Parathyroid adenoma (tissue), 2 donors: ENCODE results near the gene XKR8.

ENCODE experiments used
- H2AFZ ChIP-seq: fragments of 300-600 bp; sonication (generic); one replicate; pipeline ENCODE4 v1.7.0; 2017; ENCODE audit warnings: antibody characterized with exemption, mild to moderate bottlenecking
- H3K27ac ChIP-seq: fragments of 300-600 bp; sonication (generic); one replicate; pipeline ENCODE4 v1.7.0; 2017
- H3K27me3 ChIP-seq: fragments of 300-600 bp; sonication (generic); one replicate; pipeline ENCODE4 v1.7.0; 2017; ENCODE audit warnings: low read length; ENCODE audit not compliant: control insufficient read depth, insufficient read depth
- H3K36me3 ChIP-seq: fragments of 300-600 bp; sonication (generic); one replicate; pipeline ENCODE4 v1.7.0; 2017; ENCODE audit warnings: low read length; ENCODE audit not compliant: control insufficient read depth, insufficient read depth
- H3K4me1 ChIP-seq: fragments of 300-600 bp; sonication (generic); one replicate; pipeline ENCODE4 v1.7.0; 2017; ENCODE audit warnings: control low read depth
- H3K4me2 ChIP-seq: fragments of 300-600 bp; sonication (generic); one replicate; pipeline ENCODE4 v1.7.0; 2017; ENCODE audit warnings: low read length
- H3K4me3 ChIP-seq: fragments of 300-600 bp; sonication (generic); one replicate; pipeline ENCODE4 v1.7.0; 2017; ENCODE audit warnings: low read depth, low read length
- H3K79me2 ChIP-seq: fragments of 300-600 bp; sonication (generic); one replicate; pipeline ENCODE4 v1.7.0; 2017; ENCODE audit warnings: control low read depth
- H3K9ac ChIP-seq: fragments of 300-600 bp; sonication (generic); one replicate; pipeline ENCODE4 v1.7.0; 2017; ENCODE audit warnings: mild to moderate bottlenecking
- H3K9me3 ChIP-seq: fragments of 300-600 bp; sonication (generic); one replicate; pipeline ENCODE4 v1.7.0; 2017; ENCODE audit warnings: low read length; ENCODE audit not compliant: control insufficient read depth
- TF ChIP-seq, protein P1 (sequence below): fragments of 300-600 bp; sonication (generic); IDR thresholded peaks from one replicate; pipeline ENCODE4 v1.7.0; 2017; ENCODE audit warnings: antibody characterized with exemption, mild to moderate bottlenecking
- donor health status: primary hyperparathyroidism.

Gene XKR8

DNA sequence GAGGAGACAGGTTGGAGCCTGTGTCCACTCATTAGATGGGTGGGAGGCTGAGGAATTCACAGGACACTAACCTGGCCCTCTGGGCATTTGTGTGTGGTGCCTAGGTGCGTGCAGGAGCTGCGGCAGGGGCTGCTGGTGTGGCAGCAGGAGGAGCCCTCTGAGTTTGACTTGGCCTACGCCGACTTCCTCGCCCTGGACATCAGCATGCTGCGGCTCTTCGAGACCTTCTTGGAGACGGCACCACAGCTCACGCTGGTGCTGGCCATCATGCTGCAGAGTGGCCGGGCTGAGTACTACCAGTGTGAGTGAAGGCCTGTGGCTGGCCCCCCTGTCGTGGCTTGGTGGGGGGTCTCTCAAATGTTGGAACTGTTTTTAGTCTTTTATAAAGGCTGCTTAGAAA, 3.6 kb downstream of the XKR8 start:
- Histone ChIP-seq H3K79me2 (no peaks in the 10 kb centered on the region), H3K36me3 (no peaks in the 10 kb centered on the region), H2AFZ (no peak overlapping the region), H3K4me3 (no peak overlapping the region), H3K4me1 (peaks cover 4% of the 10 kb centered on the region), H3K9me3 (no peaks in the 10 kb centered on the region), H3K27me3 (no peaks in the 10 kb centered on the region), H3K27ac (no peak overlapping the region), H3K4me2 (no peak overlapping the region), H3K9ac (no peak overlapping the region)
- TF ChIP-seq, protein P1, sequence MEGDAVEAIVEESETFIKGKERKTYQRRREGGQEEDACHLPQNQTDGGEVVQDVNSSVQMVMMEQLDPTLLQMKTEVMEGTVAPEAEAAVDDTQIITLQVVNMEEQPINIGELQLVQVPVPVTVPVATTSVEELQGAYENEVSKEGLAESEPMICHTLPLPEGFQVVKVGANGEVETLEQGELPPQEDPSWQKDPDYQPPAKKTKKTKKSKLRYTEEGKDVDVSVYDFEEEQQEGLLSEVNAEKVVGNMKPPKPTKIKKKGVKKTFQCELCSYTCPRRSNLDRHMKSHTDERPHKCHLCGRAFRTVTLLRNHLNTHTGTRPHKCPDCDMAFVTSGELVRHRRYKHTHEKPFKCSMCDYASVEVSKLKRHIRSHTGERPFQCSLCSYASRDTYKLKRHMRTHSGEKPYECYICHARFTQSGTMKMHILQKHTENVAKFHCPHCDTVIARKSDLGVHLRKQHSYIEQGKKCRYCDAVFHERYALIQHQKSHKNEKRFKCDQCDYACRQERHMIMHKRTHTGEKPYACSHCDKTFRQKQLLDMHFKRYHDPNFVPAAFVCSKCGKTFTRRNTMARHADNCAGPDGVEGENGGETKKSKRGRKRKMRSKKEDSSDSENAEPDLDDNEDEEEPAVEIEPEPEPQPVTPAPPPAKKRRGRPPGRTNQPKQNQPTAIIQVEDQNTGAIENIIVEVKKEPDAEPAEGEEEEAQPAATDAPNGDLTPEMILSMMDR = no peak

DNA sequence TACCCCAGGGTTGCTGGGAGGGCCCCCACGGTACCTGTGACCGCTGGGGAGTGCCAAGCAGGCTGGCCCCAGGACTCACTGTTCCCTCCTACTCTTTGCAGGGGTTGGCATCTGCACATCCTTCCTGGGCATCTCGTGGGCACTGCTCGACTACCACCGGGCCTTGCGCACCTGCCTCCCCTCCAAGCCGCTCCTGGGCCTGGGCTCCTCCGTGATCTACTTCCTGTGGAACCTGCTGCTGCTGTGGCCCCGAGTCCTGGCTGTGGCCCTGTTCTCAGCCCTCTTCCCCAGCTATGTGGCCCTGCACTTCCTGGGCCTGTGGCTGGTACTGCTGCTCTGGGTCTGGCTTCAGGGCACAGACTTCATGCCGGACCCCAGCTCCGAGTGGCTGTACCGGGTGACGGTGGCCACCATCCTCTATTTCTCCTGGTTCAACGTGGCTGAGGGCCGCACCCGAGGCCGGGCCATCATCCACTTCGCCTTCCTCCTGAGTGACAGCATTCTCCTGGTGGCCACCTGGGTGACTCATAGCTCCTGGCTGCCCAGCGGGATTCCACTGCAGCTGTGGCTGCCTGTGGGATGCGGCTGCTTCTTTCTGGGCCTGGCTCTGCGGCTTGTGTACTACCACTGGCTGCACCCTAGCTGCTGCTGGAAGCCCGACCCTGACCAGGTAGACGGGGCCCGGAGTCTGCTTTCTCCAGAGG, 6.8 kb downstream of the XKR8 start:
- no peak overlapping the region for H3K9ac ChIP-seq
- H3K36me3 ChIP-seq = no peaks in the 10 kb centered on the region
- TF ChIP-seq, protein P1 = no peak

DNA sequence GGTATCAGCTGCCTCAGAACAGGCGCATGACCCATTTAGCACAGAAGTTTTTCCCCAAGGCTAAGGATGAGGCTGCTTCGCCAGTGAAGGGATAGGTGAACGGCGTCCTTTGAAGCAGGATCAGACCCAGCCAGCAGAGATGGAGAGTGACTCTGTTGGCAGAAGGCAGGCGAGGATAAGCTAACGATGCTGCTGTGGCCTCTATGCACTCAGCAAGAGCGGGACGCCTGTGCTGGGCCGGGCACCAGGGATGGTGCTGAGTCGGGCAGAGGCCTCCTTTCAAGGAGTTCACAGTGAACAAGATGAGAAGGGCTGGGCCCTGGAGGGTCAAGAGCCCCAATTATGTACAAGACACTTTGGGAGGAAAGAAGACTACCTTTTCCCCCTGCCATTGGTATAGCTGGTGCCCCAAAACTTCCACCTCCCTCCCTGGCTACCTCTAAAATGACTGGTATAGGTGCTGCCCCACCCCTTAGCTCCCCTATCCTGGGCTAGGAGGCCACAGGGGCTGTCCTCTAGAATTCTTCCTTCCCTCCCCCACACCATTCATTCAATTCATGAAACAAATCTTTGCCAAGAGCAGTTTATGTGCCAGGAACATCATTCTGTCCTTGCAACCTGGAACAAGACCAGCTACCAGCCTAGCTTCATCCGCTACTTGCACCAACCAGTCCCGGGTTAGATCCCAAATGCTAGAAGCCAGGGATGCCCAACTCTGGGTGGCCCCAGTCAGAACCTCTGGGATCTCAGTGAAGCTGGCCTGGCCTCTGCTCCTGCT, 7.5 kb downstream of the XKR8 start:
- Histone ChIP-seq H3K4me3 (no peak overlapping the region), H3K4me2 (no peak overlapping the region), H3K27me3 (no peaks in the 10 kb centered on the region), H3K36me3 (no peaks in the 10 kb centered on the region), H2AFZ (no peak overlapping the region), H3K27ac (no peak overlapping the region), H3K4me1 (no peaks in the 10 kb centered on the region), H3K9ac (no peak overlapping the region), H3K9me3 (no peaks in the 10 kb centered on the region), H3K79me2 (no peaks in the 10 kb centered on the region)
- TF ChIP-seq, protein P1 = no peak

More for the DNA sequence above, 6.8 kb downstream of the XKR8 start:
- no peak overlapping the region for H3K4me3 ChIP-seq
- no peaks in the 10 kb centered on the region for H3K79me2 ChIP-seq
- no peaks in the 10 kb centered on the region for H3K27me3 ChIP-seq
- no peak overlapping the region for H3K27ac ChIP-seq
- no peaks in the 10 kb centered on the region for H3K9me3 ChIP-seq
- no peak overlapping the region for H3K4me2 ChIP-seq
- H3K4me1 ChIP-seq = no peaks in the 10 kb centered on the region
- H2AFZ ChIP-seq = no peak overlapping the region

DNA sequence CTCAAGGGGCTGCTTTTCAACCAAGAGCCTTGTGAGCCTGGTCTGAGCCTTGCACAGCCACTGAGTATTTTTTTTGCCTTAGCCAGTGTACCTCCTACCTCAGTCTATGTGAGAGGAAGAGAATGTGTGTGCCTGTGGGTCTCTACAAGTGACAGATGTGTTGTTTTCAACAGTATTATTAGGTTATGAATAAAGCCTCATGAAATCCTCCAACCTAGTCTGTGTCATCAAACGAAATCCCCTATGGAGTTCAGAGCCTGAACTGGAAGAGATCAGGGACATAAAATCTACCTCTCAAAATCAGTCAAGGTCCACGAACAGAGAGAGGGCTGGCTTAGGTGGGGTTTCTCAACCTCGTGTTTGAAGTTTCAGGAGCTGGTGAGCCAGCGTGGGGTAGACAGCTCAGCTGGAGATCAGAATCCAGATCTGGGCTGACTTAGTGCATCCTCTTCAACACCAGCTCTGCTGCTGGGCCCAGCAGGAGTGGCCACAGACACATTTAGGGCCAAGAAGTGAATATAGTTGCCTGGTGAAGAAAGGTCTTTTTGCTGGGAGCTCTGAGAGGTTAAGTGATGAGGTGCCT, 8.2 kb downstream of the XKR8 start:
- Histone ChIP-seq H3K4me2 (no peak overlapping the region), H3K9ac (no peak overlapping the region), H3K36me3 (no peaks in the 10 kb centered on the region), H3K4me1 (no peaks in the 10 kb centered on the region), H3K27ac (no peak overlapping the region), H3K27me3 (no peaks in the 10 kb centered on the region), H3K79me2 (no peaks in the 10 kb centered on the region), H3K9me3 (no peaks in the 10 kb centered on the region), H3K4me3 (no peak overlapping the region), H2AFZ (no peak overlapping the region)
- TF ChIP-seq, protein P1 = no peak
